HG02970 (cell line): ENCODE measurements around the gene CAP1.
"Not testable (repeated sequence)": the region's sequence is repeated elsewhere in the genome, so short reads cannot be mapped to it uniquely, and the experiment has no call there.

ENCODE experiments used
- ATAC-seq: cut with Tn5 transposase; IDR thresholded peaks from one replicate; pipeline ENCODE4 v1.9.1; 2021; ENCODE audit warnings: mild to moderate bottlenecking, moderate library complexity, moderate number of reproducible peaks; ENCODE audit not compliant: unreplicated experiment, low FRiP score

CAP1 gene

GRCh38 chr1:40040511-40041465, at the start of gene CAP1:
CAP1 (plus strand) TSS chr1:40040729; CDS start chr1:40059347, 18,618 bp downstream.
- peak; percentile 91 for ATAC-seq

- no peak for ATAC-seq
Measured at GRCh38 chr1:39992234-39992633, 48.3 kb upstream of the CAP1 start.

GRCh38 chr1:39992888-39993287, 47.6 kb upstream of the CAP1 start:
- ATAC-seq = no peak

- no peak for ATAC-seq
Measured at GRCh38 chr1:39995973-39996393, 44.5 kb upstream of the CAP1 start.

- ATAC-seq = no peak
Measured at GRCh38 chr1:39996396-39997004, 44.0 kb upstream of the CAP1 start.

GRCh38 chr1:40001456-40001855, 39.1 kb upstream of the CAP1 start:
- no peak for ATAC-seq

- ATAC-seq = no peak
Measured at GRCh38 chr1:40003156-40004093, 37.1 kb upstream of the CAP1 start.

GRCh38 chr1:40004857-40005256, 35.7 kb upstream of the CAP1 start:
- ATAC-seq = no peak

- not testable (repeated sequence) for ATAC-seq
Measured at GRCh38 chr1:40007481-40008034, 33.0 kb upstream of the CAP1 start.

- no peak for ATAC-seq
Measured at GRCh38 chr1:40011198-40011597, 29.3 kb upstream of the CAP1 start.

- no peak for ATAC-seq
Measured at GRCh38 chr1:40014253-40014706, 26.2 kb upstream of the CAP1 start.

GRCh38 chr1:40014812-40015594, 25.5 kb upstream of the CAP1 start:
- no peak for ATAC-seq

- ATAC-seq = no peak
Measured at GRCh38 chr1:40017951-40018575, 22.5 kb upstream of the CAP1 start.

- ATAC-seq = no peak
Measured at GRCh38 chr1:40020447-40021085, 20.0 kb upstream of the CAP1 start.

- no peak for ATAC-seq
Measured at GRCh38 chr1:40023379-40023944, 17.1 kb upstream of the CAP1 start.

GRCh38 chr1:40024671-40025070, 15.9 kb upstream of the CAP1 start:
- ATAC-seq = no peak

GRCh38 chr1:40027647-40028046, 12.9 kb upstream of the CAP1 start:
- ATAC-seq = no peak

- no peak for ATAC-seq
Measured at GRCh38 chr1:40029608-40030007, 10.9 kb upstream of the CAP1 start.
